ENCODE results near the gene TNS1.

The TNS1 gene

DNA sequence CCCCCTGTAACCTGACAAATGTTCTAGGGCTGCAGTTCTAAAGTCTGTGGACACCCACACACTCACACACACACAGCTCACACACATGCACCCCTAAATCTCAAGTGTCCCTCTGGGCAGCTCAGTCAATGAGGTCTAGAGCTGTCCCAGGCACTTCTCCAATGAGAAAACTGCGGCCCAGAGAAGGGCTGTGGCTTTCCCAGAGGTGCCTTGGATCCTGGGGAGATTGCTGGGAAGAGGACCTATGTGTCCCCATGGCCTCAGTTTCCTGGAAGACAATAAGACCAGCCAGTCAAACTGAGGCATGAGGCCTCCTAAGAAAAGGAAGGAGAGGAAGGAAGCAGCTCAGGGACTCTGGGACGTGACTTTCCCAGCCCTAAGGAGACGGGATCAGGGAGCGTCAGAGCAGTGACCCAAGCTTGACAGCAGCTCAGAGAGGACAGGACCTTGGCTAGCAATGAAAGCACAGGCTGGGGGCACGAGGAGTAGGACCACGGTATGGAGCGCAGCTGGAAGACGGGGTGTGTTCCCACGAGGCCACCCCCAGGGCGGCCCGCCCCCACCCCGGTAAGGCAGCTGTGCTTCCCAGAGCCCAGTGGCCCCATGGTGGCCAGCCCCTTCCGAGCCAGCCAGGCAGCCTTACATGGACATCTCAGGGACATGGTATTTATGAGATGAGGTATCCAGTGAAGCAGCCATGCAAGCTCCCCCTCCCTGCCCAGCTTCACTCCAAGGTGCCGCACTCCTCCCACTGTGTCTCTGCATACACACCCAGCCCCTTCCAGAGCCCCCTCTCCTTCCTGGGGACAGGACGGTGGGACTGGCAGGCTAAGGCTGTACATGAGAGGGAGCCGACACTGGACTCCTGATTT lies 46.0 kb downstream of the TNS1 start:
- no peak for DNase-seq (ENCODE audit: low read depth)

DNA sequence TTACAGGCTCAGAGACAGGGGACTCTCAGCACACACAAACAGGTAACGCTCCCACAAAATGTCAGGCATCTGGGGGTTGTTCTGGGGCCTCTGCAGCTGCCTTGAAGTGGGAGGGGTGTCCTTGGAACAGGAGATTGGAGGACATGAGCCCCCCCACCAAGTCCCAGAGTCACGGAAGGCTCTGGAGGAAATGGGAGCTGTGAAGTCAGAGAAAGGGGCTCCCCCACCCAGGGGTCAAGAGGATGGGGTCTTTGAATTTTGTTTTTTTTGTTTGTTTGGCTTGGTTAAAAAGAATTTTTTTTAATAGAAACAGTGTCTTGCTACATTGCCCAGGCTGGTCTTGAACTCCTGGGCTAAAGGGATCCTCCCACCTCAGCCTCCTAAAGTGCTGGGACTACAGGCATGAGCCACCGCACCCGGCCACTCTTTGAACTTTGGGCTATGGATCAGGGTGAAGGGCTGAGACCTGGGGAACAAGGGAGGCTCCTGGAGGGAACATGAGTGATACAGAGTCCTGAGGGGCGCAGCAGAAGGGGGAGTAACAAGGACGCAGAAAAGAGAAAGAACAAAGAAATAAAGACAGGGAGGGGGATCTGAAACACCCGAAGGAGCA lies 46.8 kb downstream of the TNS1 start:
- DNase-seq (ENCODE audit: low read depth) = no peak

DNA sequence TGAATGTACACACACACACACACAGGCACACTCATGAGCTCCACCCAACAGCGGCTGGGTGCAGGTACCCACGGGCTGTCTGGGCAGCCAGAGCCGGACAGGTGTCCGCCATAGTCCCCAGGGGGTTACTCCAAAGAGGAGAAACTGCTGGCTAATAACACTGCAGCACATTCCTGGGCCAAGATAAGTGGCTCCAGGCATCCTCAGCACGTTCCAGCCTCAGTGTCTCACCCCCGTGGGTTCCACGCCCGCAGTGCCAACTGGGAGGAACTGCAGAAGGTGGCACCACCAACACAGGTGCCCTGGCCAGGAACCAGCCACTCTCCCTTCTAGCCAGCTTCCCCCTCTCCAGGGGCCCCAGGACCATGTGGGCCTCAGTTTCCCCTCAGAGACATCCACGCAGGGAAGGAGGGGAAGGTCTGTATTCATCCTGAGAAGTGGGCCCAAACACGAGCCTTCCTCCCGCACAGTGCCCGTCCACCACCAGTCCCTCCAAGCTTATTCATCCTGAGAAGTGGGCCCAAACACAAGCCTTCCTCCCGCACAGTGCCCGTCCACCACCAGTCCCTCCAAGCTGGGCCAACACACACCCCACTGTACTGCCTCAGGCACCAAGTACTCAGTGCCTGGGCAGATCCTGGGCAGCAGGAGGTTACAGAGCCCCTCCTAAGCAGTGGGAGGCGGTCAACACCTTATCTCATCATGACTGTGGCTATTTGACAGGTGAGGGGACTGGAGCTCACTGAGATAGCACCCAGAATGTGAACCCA lies 47.6 kb downstream of the TNS1 start:
- no peak for DNase-seq (ENCODE audit: low read depth)

DNA sequence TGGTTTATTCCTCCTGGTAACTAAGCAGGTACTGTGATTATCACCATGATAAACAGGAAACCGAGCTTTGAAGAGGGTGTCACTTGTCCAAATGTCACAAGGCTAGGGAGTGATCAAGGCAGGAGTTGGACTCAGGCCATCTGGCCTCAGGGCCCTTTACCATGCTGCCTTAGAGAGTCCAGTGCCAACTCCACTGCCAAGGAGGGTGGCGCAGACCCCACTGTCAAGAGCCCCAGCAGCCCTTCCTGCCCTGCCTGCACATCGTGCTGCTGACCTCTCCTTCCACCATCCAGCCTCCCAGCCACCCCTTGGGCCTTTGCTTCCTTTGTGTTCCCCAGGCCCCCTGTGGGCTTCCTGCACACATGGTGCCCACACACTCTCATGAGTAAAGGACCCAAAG lies 48.3 kb downstream of the TNS1 start:
- no peak for DNase-seq (ENCODE audit: low read depth)

DNA sequence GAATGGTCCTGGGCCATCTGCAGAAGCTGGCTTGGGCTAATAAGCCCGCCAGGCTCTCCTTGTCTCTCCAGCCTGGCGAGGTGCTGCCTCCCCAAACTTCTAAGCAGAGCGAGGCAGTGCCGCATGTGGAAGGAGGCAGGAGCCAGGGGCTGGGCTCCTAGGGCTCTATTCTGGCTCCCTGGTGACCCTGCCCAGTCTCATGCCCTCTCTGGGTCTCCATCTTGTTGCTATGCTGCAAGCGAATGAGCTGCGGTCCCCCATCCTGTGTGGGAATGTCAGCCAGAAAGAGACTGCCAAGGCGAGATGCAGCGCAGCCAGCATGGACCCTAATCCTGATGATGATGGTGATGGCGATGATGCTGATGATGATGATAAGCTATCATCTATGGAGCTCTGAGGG lies 48.7 kb downstream of the TNS1 start:
- no peak for DNase-seq (ENCODE audit: low read depth)

DNA sequence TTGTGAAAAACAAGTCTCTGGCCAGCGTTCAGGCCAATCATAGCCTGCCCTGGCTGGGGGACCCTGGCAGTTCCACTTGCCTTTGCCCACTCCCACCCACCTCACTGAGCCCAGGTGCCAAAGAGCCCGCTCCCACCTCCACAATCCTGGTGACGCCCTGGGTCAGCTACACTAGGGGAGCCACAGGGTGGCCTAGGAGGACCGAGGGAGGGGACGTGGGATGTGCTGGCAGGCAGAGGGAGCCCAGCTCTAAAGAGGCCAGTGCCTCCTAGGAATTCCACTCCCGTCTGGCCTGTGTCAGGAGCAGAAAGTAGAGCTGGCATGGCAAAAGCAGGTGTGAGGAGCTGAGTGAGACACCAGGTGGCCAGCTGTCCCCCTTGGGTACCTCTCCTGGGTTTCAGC lies 49.3 kb downstream of the TNS1 start:
- no peak for DNase-seq (ENCODE audit: low read depth)

DNA sequence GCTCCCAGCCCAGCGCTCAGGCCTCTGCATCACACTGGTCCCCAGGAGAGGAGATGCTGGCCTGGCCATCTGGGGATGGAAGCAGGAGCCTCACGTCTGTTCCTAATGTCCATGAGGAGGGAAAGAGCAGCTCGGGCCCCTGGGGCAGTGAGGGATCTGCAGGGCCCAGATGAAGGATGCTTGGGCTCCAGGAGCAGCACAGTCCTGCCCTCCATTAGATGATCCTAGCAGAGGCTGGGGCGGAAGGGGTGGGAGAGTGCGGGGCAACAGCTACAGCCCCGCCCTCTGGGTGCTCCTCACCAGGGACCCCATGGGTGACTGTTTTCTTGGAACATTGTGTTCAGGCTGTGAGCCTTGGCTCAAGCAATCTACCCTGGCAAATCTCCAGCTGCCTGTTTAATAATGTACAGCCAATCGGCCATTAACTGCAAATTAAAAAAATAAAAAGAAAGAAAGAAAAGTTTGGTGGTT lies 49.7 kb downstream of the TNS1 start:
- DNase-seq (ENCODE audit: low read depth) = no peak

DNA sequence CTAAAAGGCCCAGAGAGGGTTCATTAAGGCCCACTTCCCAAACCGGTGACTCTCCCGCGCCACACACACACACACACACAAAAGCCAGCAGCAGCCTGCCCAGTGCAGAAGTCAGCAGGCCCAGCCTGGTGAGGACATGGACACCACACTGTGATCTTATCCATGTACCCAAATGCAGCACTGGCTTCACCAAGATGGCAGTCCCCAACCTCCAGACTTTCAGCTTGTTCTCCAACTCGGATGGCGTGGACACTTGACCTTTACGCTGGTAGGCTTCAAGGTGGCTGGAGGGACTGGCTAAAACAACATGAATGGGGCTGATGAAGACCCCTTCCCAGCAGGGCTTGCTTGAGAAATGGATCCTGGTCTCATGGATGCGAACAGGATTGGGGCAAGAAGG lies 50.4 kb downstream of the TNS1 start:
- DNase-seq (ENCODE audit: low read depth) = no peak

DNA sequence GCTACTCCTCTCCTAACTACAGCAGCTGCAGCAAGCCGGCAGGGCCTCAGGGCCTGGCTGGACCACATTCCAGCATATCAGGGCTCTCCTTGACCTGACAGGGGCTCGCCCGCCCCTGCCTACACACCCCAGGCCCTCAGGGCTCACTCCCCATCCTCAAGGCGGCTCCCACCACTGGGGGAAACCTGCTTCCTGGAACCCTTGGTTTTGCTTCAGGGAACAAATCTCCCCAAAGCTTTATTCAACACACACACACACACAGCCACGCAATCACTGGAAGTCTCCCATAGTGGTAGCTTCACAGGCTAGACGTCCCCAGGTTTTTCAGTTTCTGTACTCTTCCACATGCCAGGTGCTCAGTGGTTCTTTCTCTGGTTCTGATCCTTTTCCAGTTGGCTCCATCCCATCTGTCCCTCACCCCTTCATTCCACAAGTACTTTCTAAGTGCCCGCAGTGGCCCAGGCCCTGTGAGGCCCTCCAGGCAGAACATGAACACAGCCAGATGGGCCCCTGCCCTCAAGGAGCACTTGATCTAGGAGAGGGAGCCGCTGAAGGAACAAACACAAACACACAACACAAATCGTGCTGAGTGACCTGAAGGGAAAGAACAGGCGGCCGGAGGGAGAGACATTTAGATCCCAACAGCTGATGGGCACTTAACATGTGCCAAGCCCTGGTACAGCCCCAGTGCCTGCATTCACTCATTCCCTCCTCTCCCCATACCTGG lies 51.1 kb downstream of the TNS1 start:
- no peak for DNase-seq (ENCODE audit: low read depth)

DNA sequence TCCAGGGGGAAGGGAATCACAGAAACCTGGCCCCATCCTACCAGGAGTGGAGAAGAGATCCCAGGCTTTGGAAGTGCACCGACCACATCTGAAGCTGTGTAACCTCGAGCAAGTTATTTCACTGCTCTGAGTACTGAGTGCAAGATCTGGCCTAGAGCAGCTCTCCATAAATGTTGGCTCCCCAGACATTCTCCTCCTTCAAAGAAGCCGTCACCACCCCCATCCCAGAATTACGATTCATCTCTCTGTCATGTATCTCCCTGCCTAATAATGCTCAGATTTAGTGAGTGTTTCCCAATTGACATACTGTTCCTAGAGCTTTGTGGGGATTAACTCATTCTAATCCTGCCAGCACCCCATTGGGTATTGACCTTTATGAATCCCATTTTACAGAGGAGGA lies 51.7 kb downstream of the TNS1 start:
- no peak for DNase-seq (ENCODE audit: low read depth)

DNA sequence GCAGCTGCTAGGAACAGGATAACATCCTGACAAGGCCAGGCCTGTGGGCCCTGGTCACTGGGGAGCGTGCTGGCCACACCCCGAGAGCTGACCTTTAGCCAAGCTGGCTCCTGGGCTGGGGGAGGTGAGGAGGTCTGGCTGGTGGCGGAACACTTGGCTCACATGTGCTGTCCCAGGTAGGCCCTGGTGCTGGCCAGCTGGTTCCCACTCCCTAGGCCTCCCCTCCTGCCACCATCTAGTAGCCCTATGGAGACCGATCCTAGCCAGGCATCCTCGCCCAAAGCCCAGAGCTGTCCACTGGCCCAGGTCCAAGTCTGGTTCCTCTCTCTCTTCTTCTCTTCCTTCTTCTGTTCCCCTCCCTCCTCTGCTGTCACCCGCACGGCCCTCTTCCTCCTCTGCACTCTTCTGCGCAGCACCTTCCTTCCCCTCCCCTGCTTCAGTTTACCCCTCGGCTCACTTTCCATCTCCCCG lies 52.4 kb downstream of the TNS1 start:
- DNase-seq (ENCODE audit: low read depth) = no peak

DNA sequence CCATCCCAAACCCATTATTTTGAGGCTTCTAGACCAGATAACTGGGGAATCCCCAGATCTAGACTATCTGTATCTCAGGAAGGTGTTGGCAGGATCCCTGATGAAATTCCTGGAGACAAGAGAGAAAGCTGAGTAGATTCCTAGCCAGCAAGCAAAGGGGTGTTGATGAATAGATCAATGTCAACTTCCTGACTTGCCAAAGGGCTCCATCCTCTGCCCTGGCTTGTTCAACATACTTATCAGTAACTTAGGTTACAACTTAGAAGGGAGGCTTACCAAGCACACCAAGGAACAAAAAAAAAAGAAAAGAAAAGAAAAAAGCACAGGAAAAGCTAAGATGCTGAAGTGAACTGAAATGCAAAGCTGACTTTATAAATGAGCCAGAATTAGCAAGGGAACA lies 53.3 kb downstream of the TNS1 start:
- no peak for DNase-seq (ENCODE audit: low read depth)

DNA sequence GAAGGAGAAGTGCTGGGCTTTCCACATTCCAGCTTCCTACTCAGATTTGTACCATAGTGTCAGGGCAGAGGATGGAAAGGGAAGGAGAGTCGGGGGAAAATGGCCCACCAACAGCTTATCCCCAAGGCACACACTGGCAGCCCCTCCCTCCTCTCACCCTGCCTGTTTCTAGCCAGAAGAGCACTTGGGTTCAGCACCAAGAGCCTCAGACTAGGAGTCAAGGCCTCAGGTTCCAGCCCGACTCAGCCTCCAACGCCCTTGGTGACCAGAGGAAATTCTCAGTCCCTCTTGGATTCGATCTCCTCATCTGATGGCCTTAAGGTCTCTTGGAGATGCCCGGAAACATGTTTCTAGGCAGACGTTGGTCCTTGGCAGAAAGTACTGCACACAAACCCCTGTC lies 53.9 kb downstream of the TNS1 start:
- DNase-seq (ENCODE audit: low read depth) = no peak

DNA sequence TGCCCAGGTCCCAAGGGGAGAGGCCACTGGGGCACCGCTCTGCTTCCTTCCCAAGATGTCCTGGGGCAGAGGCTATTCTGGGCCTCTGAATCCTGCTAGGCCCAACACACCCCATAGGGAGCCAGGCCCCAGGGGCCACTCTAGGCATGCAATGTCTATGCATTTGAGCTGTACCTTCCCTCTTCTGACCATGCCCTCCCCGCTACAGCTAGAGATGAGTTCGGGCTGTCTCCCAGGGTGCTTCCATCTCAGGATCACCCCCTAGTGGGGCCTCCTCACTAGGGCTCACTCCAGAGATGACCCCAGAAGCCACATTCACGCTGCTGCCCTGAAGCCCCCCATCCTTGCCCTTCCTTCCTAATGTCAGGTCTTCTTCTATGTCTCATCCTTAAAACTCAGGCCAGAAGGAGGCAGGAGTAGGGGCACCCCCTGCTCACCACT lies 54.4 kb downstream of the TNS1 start:
- DNase-seq (ENCODE audit: low read depth) = no peak

DNA sequence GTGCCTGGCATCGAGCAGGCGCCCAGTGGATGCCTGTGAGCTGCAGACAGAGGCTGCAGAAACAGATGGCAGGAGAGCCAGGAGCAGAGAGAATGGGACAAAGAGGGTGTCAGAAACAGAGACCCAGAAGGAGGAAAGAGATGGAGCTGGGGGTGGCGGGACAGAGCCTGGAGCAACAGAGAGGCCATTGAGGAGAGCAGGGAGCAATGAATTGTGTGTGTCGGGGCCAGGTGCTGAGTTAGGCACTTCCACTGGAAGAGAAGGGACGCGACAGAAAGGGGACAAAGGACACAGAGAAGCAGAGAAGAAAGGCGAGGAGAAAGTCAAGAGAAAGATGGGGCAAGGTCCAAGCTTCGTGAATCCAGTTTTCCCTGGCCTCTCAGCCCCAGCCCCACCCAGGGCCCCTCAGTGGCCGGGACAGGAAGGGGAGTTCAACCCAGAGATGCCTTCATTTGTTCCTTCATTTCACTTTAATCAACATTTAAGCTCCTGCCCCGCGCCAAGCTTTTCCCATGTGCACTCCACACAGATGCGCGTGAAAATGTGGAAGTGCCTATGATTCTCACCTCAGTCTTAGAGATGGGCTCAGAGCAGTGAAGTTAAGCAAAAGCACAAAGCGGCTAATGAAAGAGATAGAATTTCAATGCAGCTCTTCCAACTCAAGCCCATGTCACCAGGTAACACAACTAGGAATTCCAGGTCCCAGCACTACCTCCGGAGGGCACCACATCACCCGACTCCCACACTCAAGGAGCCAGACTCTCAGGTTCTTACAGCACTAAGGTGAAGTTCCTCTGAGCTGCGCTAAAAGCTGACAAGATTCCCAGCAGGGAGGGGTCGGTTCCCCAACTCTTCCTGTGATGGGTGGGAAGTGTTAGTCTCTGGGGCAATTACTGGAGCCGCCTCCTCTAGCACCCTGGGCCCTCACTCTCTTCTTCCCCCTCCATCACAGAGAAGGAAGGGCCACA lies 55.1 kb downstream of the TNS1 start:
- no peak for DNase-seq (ENCODE audit: low read depth)

DNA sequence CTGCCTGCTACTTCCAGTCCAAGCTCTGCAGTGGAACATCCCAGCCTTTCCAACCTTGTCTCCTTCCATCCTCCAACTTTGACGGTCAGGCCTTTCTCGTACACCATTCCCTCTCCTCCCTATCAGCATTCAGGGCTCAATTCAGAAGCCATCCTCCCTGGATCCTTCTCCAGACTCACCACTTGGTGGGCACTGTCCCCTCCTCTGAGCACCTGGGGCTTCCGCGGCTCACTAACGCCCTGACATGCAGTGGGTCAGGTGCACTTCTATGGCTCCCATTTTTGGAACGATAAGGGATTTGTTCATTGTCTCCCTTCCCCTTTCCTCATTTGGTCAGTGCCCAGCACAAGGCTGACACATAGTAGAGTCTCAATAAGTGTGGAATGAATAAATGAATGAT lies 56.7 kb downstream of the TNS1 start:
- DNase-seq (ENCODE audit: low read depth) = no peak

DNA sequence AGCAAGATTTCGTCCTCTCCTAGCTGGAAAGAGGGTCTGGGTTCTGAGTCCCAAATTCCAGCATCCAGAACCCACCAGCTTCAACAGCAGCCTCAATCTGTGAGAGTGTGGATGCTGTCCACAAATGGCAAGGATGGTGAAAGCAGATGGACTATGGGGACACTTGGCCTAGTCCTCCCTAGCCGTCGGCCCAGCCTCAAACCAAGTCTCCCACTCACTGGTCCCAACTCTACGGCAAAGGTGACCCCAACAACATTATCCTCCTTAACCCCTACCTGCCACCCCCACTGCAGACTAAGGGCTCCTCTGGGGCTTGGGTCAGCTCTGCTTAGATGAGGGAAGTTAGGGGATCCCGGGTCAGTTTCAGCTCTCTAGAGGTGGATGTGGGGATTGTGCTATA lies 57.3 kb downstream of the TNS1 start:
- DNase-seq (ENCODE audit: low read depth) = no peak

DNA sequence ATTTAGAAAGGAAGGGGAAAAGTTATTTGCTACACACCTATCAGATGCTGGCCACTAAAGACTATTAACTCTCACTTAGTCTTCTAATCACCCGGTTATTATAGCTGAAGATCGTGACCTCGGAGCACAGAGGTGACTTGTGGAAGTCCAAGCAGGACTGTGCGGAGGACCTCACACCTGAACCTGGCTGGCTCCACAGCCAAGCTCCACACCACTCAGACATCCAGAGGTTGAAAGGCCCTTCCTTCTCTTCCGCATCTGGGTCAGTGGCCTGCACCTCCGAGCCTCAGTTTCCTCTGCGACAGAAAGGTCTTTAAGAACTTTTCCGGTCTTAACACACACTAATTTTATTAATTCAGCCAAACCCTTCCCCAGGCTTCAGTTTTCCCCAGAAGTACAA lies 57.9 kb downstream of the TNS1 start:
- DNase-seq (ENCODE audit: low read depth) = no peak

DNA sequence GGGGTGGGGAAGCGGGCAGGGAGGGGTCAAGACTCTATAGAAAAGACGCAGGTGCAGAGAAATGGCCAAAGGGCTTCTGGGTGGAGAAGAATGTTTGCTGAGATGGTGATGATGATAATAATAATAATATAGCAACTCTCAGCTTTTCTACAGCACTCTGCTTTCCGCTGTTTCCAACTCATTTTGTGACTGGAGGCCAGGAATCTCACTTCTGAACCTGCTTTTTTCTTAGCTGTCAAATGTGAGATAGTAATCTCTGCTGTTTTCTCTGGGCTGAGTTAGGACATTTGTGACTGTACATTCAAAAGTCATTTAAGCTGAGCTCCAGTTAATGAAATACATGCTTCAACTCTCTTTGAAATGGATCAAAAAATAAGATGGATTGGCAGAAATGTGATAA lies 58.4 kb downstream of the TNS1 start:
- no peak for DNase-seq (ENCODE audit: low read depth)

DNA sequence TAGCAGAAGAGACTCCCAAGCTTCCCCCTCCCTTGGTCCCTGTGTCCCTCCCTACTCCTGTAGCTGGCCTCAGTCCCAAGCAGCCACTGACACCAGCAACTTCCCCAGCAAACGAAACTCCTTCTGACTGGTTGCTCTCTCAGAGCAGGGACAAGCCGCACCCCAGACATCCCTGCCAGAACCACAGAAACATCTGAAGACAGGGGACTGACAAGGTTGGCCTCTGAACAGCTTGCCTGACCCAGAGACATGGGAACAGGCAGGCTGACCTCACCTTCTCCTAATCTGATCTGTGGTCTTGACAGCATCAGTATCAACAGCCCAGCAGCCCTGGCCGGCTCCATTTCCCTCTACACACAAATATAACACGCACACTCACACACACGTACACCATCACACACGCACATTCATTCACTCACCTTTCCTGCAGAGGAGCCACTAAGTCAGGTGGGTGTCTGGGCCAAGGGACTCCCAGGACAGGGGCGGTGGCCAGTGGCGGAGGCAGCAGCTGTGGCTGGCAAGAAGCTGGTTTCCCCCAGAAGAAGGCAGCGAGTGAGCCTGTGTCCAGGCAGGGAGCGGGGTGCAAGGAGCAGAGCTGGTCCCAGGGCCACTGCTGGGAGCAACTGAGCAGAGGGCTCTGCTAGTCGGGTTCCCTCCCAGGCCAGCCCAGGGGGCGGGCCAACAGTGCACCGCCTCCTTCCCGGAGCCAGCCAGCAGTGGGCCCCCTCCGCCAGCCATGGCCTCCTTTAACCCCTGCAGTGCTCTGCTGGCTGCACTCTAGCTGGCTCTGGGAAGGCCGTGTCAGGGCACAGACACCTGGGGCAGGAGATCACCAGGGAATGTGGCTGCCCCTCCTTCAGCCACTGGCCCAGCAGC lies 59.1 kb downstream of the TNS1 start:
- no peak for DNase-seq (ENCODE audit: low read depth)
